Thyroid gland (tissue), 4 donors: ENCODE data around the gene BUD23. TPM values are rescaled to one million over a fixed set of nuclear protein-coding genes. Genes with fewer than 3 reads are reported as not detected.
A peak's percentile ranks its signal among the peaks of the same experiment; 100 is the strongest.
"Not testable (repeated sequence)": the region's sequence is repeated elsewhere in the genome, so short reads cannot be mapped to it uniquely, and the experiment has no call there.

ENCODE experiments used
- DNase-seq, 2 donors: peaks; one replicate each; pipeline ENCODE4 v3.0.0-alpha.2; 2019
- H3K27ac ChIP-seq, 3 donors: fragments of 200-600 bp; sonication (generic); 1 replicate in 2 of 3; 2 replicates in 1 of 3; pipeline ENCODE4 v1.5.1; 2016 to 2019; ENCODE audit warnings: mild to moderate bottlenecking in 1 of 3, moderate library complexity in 1 of 3
- H3K27me3 ChIP-seq: fragments of 200-600 bp; sonication (generic); one replicate; pipeline ENCODE4 v1.5.1; 2019
- H3K36me3 ChIP-seq, 2 donors: fragments of 200-600 bp; sonication (generic); one replicate each; pipeline ENCODE4 v1.5.1; 2016 to 2019
- H3K4me1 ChIP-seq, 2 donors: fragments of 200-600 bp; sonication (generic); one replicate each; pipeline ENCODE4 v1.5.1; 2017 to 2019
- H3K4me3 ChIP-seq, 3 donors: fragments of 200-600 bp; sonication (generic); replicated peaks in 1 of 3; 1 replicate in 2 of 3; 2 replicates in 1 of 3; pipeline ENCODE4 v1.5.1; 2016; ENCODE audit warnings: mild to moderate bottlenecking in 1 of 3
- H3K9me3 ChIP-seq: fragments of 200-600 bp; sonication (generic); one replicate; pipeline ENCODE4 v1.5.1; 2017
- POLR2A ChIP-seq, 2 donors: fragments of 450-650 bp; IDR thresholded peaks; one replicate each; pipeline ENCODE4 v1.6.1; 2017; ENCODE audit warnings: antibody characterized with exemption in 2 of 2, mild to moderate bottlenecking in 2 of 2, moderate library complexity in 1 of 2
- WGBS, 2 donors: methylation state at CpG; one replicate each; pipeline ENCODE4 v1.1.5; 2017; 5-methylcytosine and 5-hydroxymethylcytosine counted together
- intact Hi-C: fragments of 100-400 bp; cut with DNase I; formaldehyde crosslinking; loops from one replicate; pipeline ENCODE4 v1.15.1; 2023
- total RNA-seq, 4 donors: library from RNA; depleted of rRNA; stranded (reverse); fragments of >200 nt; gene quantifications; one replicate each; pipeline ENCODE4 v1.2.3, GENCODE V29; 2016
- TF ChIP-seq, protein P1 (sequence below), 6 experiments: fragments of 200-600 bp in 3 of 6; fragments of 450-650 bp in 3 of 6; sonication (generic) in 3 of 6; IDR thresholded peaks; one replicate each; pipeline ENCODE4 v1.5.1; 2016 to 2019; ENCODE audit warnings: antibody characterized with exemption in 6 of 6, mild to moderate bottlenecking in 2 of 6, inconsistent platforms in 1 of 6, moderate library complexity in 1 of 6

Gene BUD23
- total RNA-seq, 4 donors from 2014 or later = 58.3 to 78.0 (median 64.9) TPM

DNA sequence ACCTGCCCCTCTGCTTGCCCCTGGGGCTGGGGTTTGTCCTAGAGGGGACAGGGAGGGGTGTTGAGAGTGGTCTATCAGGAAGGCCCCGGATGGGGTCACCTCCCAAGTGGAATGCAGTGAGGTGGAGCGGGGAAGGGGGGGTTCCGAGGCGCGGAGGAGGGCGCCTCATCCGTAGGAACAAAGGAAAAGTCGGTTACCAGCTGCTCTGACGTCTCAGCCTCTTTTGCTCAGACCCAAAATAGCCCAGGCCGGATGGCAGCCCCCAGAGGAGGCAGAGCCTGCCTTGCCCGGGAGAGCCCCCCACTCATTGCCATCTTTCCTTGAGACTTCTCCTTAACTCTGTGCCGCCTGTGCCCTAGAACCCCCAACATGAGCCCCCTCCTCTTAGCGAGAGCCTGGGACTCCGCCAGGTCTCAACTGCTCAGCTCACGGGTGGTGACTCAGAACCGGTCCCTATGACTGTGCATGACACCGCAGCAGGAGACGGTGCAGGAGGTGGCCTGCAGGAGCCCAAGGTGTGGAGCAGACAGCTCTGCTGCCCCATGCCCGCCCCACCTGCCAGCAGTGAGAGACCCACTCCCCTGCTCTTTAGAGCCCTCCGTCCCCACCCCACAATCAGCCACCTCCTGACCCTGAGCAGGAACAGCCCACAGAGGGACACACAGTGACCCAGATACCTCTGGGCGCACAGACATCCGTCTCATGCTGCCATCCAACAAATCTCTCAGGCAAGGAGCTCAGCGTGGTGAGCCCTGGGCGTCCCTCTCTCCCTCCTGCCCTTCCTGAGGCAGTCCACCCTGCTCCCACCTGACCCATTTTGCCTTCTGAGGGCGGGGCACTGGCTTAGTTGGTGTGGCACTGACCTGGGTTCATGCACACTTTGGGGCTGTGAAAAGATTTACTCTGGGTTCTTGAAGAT is 23.0 kb downstream of the BUD23 start:
- intact Hi-C loops = no loop called here
- TF ChIP-seq, protein P1, sequence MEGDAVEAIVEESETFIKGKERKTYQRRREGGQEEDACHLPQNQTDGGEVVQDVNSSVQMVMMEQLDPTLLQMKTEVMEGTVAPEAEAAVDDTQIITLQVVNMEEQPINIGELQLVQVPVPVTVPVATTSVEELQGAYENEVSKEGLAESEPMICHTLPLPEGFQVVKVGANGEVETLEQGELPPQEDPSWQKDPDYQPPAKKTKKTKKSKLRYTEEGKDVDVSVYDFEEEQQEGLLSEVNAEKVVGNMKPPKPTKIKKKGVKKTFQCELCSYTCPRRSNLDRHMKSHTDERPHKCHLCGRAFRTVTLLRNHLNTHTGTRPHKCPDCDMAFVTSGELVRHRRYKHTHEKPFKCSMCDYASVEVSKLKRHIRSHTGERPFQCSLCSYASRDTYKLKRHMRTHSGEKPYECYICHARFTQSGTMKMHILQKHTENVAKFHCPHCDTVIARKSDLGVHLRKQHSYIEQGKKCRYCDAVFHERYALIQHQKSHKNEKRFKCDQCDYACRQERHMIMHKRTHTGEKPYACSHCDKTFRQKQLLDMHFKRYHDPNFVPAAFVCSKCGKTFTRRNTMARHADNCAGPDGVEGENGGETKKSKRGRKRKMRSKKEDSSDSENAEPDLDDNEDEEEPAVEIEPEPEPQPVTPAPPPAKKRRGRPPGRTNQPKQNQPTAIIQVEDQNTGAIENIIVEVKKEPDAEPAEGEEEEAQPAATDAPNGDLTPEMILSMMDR (IDR thresholded peaks at IDR 0.05) = no peak
- TF ChIP-seq POLR2A (IDR thresholded peaks at IDR 0.05) = no peak
- no peaks in the 10 kb centered on the region for H3K4me1 ChIP-seq
- no peaks in the 10 kb centered on the region for H3K36me3 ChIP-seq
- H3K27me3 ChIP-seq = no peaks in the 10 kb centered on the region
- no peak overlapping the region for H3K27ac ChIP-seq
- DNase-seq = no peak
- H3K4me3 ChIP-seq = no peak overlapping the region
- 84 to 90% methylated on average over 18 to 25 of the region's 25 CpGs for WGBS, 2 donors
- no peaks in the 10 kb centered on the region for H3K9me3 ChIP-seq

DNA sequence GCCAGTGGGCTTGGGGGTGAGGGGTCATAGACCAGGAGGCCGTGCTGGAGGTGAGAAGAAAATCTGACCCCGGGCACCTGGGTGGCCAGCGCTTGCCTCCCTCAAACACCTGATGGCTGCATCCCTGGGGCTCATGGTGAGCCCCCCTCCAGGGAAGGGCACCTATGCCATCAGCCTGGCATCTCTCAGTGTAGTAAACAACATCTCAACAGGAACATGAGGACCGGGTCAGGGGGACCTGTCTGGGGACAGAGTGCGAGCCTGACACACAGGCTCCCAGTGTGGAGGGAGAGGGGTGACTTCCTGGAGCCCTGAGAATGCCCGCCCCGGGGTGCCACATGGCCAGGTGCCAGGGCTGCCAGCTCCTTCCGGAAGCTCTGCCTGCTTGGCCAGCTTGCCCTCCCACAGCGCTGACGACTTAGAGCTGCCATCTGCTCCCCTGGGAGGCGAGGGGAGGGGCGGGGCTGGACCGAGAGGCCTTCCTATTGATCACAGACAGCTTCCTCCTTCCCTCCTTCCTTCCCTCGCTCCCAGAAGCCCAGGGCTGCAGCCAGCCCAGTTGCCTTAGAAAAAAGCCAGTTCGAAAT is 23.7 kb downstream of the BUD23 start:
- peak; percentile 20 to 30 for DNase-seq
- intact Hi-C loops = no loop called here
- WGBS, 2 donors = 78 to 89% methylated on average over 8 to 14 of the region's 15 CpGs
- Histone ChIP-seq H3K4me1 (no peaks in the 10 kb centered on the region), H3K27me3 (no peaks in the 10 kb centered on the region), H3K36me3 (no peaks in the 10 kb centered on the region), H3K9me3 (no peaks in the 10 kb centered on the region), H3K27ac (no peak overlapping the region), H3K4me3 (no peak overlapping the region)
- no peak for TF ChIP-seq POLR2A (IDR thresholded peaks at IDR 0.05)
- TF ChIP-seq, protein P1 (IDR thresholded peaks at IDR 0.05) = no peak

DNA sequence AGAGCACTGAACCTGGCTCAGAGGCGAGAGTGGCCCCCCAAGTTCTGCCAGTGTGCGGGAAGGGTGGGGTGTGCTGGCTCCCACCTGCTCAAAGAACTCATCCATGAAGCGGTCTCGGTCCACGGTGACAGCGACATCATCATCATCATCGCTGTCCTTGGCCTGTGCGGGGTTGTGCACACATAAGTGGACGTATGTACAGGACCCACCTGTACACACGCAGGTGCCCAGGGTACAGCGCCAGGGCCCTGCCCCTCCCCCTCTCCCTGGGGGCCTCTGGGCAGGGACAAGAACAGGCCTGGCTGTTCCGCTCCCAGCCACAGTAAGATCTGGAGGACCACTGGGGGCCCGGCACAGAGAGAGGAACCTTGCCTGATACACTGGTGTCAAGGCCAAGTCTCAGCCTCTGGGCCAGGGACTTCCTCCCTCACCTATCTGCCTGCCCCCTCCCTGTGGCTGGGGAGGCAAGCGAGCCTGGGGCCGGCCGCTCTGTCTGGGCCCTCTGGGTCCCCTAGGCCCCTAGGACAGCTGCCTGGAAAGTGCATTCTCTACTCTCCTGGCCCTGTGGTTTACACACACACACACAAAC is 25.7 kb downstream of the BUD23 start:
- no peak overlapping the region for H3K4me3 ChIP-seq
- intact Hi-C loops = no loop called here
- H3K27ac ChIP-seq = no peak overlapping the region
- DNase-seq = no peak
- H3K27me3 ChIP-seq = no peaks in the 10 kb centered on the region
- TF ChIP-seq, protein P1 (IDR thresholded peaks at IDR 0.05) = no peak
- TF ChIP-seq POLR2A (IDR thresholded peaks at IDR 0.05) = no peak
- no peaks in the 10 kb centered on the region for H3K4me1 ChIP-seq
- WGBS, 2 donors = 94 to 98% methylated on average over 8 to 15 of the region's 16 CpGs
- no peaks in the 10 kb centered on the region for H3K36me3 ChIP-seq
- H3K9me3 ChIP-seq = no peaks in the 10 kb centered on the region

DNA sequence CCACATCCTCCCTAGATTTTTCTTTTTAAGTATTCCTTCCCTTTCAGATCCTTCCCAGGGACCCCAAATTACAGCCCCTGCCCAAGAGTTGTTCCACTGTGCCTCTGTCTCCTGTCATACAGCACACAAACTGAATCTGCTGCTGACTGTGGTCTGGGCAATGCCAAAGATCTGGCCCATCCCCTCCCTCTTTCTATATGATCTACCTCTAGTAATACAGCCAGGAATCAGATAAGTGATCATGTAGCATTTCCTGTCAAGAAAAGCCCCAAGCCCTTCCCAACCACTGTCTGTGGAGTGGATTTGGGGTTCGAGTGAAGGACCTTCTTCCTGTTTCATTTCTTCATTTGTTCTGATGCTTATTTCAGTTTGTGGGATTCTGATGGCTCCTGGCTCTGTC is 29.4 kb downstream of the BUD23 start:
- H3K27me3 ChIP-seq = no peaks in the 10 kb centered on the region
- H3K4me3 ChIP-seq = no peak overlapping the region
- no peaks in the 10 kb centered on the region for H3K9me3 ChIP-seq
- WGBS, 2 donors = 92 to 100% methylated on average over 1 of the region's 1 CpG
- TF ChIP-seq POLR2A (IDR thresholded peaks at IDR 0.05) = no peak
- TF ChIP-seq, protein P1 (IDR thresholded peaks at IDR 0.05) = no peak
- H3K27ac ChIP-seq = no peak overlapping the region
- peaks cover 0 to 1% of the 10 kb centered on the region in 2 donors for H3K4me1 ChIP-seq
- no peak for DNase-seq
- no peaks in the 10 kb centered on the region for H3K36me3 ChIP-seq
- intact Hi-C loops = loop anchor here (5.0 kb wide), 1 partner anchor 95 kb away; no protein-coding TSS in a partner anchor

DNA sequence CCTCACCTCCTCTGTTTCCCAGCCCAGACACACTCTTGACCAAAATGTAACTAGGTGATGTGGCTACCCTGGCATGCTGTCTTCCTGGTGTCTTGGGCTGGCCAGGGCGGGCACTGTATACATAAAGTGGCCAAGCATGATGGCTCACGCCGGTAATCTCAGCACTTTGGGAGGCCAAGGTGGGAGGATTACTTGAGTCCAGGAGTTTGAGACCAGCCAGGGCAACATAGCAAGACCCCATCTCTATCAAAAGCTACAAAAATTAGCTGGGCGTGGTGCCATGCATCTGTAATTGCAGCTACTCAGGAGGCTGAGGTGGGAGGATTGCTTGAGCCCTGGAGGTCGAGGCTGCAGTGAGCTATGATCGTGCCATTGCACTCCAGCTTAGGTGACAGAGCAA is 29.9 kb downstream of the BUD23 start:
- H3K27me3 ChIP-seq, DNase-seq, H3K4me3 ChIP-seq, H3K36me3 ChIP-seq, H3K4me1 ChIP-seq, H3K27ac ChIP-seq, H3K9me3 ChIP-seq: not testable (repeated sequence)
- 96 to 97% methylated on average over 4 of the region's 6 CpGs for WGBS, 2 donors
- intact Hi-C loops = loop anchor here (5.0 kb wide), 1 partner anchor 96 kb away; no protein-coding TSS in a partner anchor
